ENCODE results near the gene NHEJ1.

The NHEJ1 gene

GRCh38 chr2:219054956-219055903 is 105.4 kb downstream of the NHEJ1 start:
- no peaks in the 10 kb centered on the region for H4K20me1 ChIP-seq (ENCODE audit: low read depth, low read length)
- H3K27ac ChIP-seq (ENCODE audit: low read depth, low read length), result no peak overlapping the region
- H3K9ac ChIP-seq (ENCODE audit: low read length), result no peak overlapping the region
- no peaks in the 10 kb centered on the region for H3K9me3 ChIP-seq (ENCODE audit: insufficient read depth, low read length)
- no peak overlapping the region for H3K4me2 ChIP-seq (ENCODE audit: low read depth, low read length, poor library complexity, severe bottlenecking)
- no peaks in the 10 kb centered on the region for H3K27me3 ChIP-seq (ENCODE audit: low read length)
- no peaks in the 10 kb centered on the region for H3K79me2 ChIP-seq (ENCODE audit: insufficient read depth, low read length)
- H3K9me2 ChIP-seq (replicated peaks; ENCODE audit: insufficient read depth, low read length), result no peaks in the 10 kb centered on the region
- no peaks in the 10 kb centered on the region for H3K36me3 ChIP-seq (ENCODE audit: low read length)
- no peaks in the 10 kb centered on the region for H3F3A ChIP-seq (ENCODE audit: insufficient read depth)
- TF ChIP-seq EZH2phosphoT487 (conservative IDR thresholded peaks at IDR 0.05; ENCODE audit: low read length) (no peak), CTCF (IDR thresholded peaks at IDR 0.05; ENCODE audit: insufficient read depth, low read length, poor library complexity, severe bottlenecking) (no peak)
- H3K4me3 ChIP-seq (ENCODE audit: insufficient read depth, low read length, poor library complexity, severe bottlenecking), result no peak overlapping the region
- H2AFZ ChIP-seq (ENCODE audit: low read depth, low read length, severe bottlenecking), result no peak overlapping the region

GRCh38 chr2:219049282-219049681 is 111.3 kb downstream of the NHEJ1 start:
- Histone ChIP-seq H3K36me3 (ENCODE audit: low read length) (no peaks in the 10 kb centered on the region), H3K9me2 (replicated peaks; ENCODE audit: insufficient read depth, low read length) (no peaks in the 10 kb centered on the region), H4K20me1 (ENCODE audit: low read depth, low read length) (no peaks in the 10 kb centered on the region), H2AFZ (ENCODE audit: low read depth, low read length, severe bottlenecking) (no peak overlapping the region), H3K79me2 (ENCODE audit: insufficient read depth, low read length) (no peaks in the 10 kb centered on the region), H3K9me3 (ENCODE audit: insufficient read depth, low read length) (no peaks in the 10 kb centered on the region), H3K4me3 (ENCODE audit: insufficient read depth, low read length, poor library complexity, severe bottlenecking) (no peak overlapping the region), H3K4me2 (ENCODE audit: low read depth, low read length, poor library complexity, severe bottlenecking) (no peak overlapping the region), H3K9ac (ENCODE audit: low read length) (no peak overlapping the region), H3K27me3 (ENCODE audit: low read length) (no peaks in the 10 kb centered on the region), H3F3A (ENCODE audit: insufficient read depth) (no peaks in the 10 kb centered on the region), H3K27ac (ENCODE audit: low read depth, low read length) (no peak overlapping the region)
- no peak for TF ChIP-seq EZH2phosphoT487 (conservative IDR thresholded peaks at IDR 0.05; ENCODE audit: low read length)
- no peak for TF ChIP-seq CTCF (IDR thresholded peaks at IDR 0.05; ENCODE audit: insufficient read depth, low read length, poor library complexity, severe bottlenecking)

- no peaks in the 10 kb centered on the region for H3K27me3 ChIP-seq (ENCODE audit: low read length)
- no peak overlapping the region for H3K4me3 ChIP-seq (ENCODE audit: insufficient read depth, low read length, poor library complexity, severe bottlenecking)
- H3K9ac ChIP-seq (ENCODE audit: low read length), result no peak overlapping the region
- no peak overlapping the region for H2AFZ ChIP-seq (ENCODE audit: low read depth, low read length, severe bottlenecking)
- no peaks in the 10 kb centered on the region for H3K9me2 ChIP-seq (replicated peaks; ENCODE audit: insufficient read depth, low read length)
- no peak overlapping the region for H3K27ac ChIP-seq (ENCODE audit: low read depth, low read length)
- TF ChIP-seq EZH2phosphoT487 (conservative IDR thresholded peaks at IDR 0.05; ENCODE audit: low read length), result no peak
- no peak for TF ChIP-seq CTCF (IDR thresholded peaks at IDR 0.05; ENCODE audit: insufficient read depth, low read length, poor library complexity, severe bottlenecking)
- no peaks in the 10 kb centered on the region for H3F3A ChIP-seq (ENCODE audit: insufficient read depth)
- no peaks in the 10 kb centered on the region for H4K20me1 ChIP-seq (ENCODE audit: low read depth, low read length)
- H3K9me3 ChIP-seq (ENCODE audit: insufficient read depth, low read length), result no peaks in the 10 kb centered on the region
- H3K79me2 ChIP-seq (ENCODE audit: insufficient read depth, low read length), result no peaks in the 10 kb centered on the region
- no peaks in the 10 kb centered on the region for H3K36me3 ChIP-seq (ENCODE audit: low read length)
- H3K4me2 ChIP-seq (ENCODE audit: low read depth, low read length, poor library complexity, severe bottlenecking), result no peak overlapping the region
Observed at GRCh38 chr2:219045937-219046550, 114.6 kb downstream of the NHEJ1 start.
